Hematopoietic multipotent progenitor cell treated with erythropoietin and hydrocortisone succinate and interleukin-3 and kit ligand, for 17 days (in vitro differentiated cells): ENCODE measurements around the gene GRM6.

ENCODE experiments used
- DNase-seq: peaks from one replicate; pipeline ENCODE4 v3.0.0-alpha.2; 2015; ENCODE audit warnings: low spot score

The GRM6 gene

DNA sequence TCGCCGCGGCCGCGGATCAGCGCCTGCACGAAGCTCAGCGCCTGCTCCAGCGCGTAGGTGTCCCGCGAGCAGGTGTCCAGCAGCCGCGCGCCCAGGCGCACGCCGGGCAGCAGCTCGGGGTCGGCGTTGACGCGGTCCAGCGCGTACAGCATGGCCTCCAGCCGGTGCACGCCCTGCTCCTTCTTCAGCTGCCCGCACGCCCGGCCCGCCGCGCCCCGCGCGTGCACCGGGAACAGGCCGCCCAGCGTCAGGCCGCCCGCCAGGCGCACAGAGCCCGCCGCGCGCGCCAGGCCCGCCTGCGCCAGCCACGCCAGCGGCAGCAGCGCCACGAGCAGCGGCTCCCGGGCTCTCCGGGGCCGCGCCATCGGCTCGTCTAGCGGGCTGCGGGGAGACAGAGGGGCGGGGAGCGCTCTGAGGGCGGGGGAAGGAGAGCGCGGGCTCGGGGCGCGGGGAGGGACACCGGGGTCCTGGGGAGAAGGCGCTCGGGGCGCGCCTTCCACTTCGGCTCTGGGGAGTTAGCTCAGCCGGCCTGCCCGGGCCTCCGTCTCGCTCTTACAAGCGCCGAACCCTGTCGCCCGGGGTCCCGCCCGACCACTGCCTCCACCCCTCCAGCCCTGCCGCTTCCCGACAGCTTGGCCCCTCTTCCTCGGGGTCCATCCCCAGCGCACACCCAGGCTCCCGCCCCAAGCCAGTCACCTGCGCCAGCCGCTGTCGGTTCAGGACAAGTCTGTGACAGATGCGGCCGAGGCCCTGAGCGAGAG is at the start of gene GRM6:
Gene GRM6 (minus strand): TSS at position 741 of the 761 bp plus-strand sequence. CDS start 376 bp downstream, at position 365.
- no peak for DNase-seq

DNA sequence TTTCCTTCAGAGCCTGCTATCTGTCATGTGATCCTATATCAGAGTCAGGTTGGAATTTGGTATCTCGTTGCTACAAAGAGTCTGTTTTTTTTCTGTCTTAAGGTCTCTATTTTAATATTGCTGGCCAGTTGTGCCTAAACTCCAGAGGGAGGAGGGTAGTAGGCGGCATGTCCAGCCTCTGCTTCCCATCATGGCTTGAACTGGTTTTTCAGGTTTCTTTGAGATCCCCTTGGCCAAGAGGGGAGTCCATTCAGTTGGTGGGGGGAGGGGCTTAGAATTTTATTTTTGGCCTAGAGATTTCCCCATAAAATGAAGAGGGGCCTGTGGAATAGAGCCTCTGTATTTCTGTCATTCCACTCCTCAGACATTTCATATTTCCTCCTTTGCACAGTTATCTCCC is 49.6 kb upstream of the GRM6 start:
- no peak for DNase-seq

DNA sequence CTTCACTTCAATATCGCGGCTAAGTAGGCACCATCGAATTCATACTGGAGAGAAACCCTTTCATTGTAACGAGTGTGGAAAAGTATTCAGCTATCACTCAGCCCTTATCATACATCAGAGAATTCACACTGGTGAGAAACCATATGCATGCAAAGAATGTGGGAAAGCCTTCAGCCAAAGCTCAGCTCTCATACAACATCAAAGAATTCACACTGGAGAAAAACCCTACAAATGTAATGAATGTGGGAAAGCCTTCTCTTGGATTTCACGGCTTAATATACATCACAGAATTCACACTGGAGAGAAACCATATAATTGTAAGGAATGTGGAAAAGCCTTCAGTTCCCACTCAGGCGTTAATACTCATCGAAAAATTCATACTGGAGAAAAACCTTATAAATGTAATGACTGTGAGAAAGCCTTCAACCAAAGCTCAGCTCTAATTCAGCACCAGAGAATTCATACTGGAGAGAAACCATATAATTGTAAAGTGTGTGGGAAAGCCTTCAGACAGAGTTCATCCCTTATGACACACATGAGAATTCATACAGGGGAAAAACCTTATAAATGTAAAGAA is 38.0 kb upstream of the GRM6 start:
- no peak for DNase-seq

DNA sequence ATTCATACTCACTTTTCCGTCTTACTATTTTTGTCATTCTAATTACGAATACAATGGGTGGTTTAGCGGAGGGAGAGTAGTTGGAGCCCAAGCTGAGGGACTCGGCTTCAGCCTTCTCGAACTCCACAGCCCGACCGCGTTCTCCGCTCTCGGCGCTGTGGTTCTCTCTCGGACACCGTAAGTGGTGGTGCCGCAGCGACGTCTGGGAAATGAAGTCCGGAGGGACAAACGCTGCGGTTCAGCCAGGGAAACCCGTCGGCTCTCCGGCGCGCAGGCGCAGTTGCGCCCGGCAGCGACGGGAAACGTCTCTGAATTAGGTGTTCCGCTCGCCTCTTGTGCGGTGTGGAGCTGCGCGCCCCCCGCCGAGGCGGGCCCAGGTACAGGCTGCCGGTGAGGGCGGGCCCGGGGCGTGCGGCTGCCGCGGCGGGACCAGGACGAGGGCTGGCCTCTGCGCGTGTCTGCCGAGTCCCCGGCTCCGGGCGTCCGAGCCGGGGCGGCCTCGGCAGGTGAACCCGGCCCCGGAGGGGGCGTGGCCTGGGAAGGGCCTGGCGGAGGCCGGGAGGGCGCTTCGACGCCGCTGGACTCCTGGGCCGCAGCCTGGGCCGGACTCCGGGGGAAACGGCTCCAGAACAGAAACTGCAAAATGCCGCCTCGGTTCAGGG is 28.5 kb upstream of the GRM6 start, which contains the start of gene ZNF879:
Gene ZNF879 (plus strand): TSS at position 277 of the 662 bp plus-strand sequence. CDS start 1,201 bp downstream, outside the sequence.
- DNase-seq: no peak

DNA sequence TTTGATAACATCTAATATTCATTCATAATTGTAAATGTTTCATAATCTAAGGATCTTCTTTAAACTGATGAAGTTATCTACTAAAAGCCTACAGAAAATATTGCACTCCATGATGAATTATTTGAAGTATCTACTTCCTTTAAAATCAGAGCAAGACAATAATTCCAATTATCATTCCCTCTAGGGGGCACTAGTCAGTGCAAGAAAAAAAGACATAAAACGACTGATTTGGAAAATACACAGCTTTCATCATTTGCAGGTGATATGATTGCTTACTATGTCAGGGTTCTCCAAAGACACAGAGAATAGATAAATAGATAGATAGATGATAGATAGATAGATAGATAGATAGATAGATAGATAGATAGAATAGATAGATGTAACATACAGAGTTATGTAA is 13.5 kb upstream of the GRM6 start:
- no peak for DNase-seq

DNA sequence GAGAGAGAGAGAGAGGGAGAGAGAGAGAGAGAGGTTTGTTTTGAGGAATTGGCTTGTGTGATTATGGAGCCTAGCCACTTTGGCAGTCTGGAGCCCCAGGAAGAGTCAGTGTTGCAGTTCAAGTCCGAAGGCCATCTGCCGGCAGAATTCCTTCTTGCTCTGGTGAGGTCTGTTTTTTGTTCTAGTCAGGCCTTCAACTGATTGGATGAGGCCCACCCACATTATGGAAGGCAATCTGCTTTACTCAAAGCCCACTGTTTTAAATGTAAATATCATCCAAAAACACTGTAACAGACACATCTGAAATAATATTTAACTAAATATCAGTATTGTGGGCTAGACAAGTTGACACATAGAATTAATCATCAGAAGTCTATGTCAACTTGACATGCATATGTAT is 11.4 kb upstream of the GRM6 start:
- no peak for DNase-seq

DNA sequence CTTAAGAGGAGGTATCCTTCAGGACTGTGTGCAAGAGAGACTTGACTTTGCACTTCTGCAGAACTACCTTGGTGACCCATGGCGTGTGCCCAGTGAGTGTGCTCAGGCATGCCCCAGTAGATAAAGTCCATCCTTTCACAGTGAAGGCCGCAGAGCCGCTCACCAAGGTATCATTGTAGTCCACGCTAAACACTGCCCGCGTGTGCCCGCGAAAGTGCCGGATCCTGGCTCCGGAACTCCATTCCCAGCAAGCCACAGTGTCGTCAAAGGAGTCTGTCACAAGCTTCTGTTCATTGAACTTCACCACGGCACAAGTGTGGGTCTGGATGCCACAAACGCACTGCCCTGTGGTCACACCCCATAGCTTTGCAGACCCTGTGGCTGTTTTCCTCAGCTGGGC is 3.3 kb upstream of the GRM6 start:
- no peak for DNase-seq

DNA sequence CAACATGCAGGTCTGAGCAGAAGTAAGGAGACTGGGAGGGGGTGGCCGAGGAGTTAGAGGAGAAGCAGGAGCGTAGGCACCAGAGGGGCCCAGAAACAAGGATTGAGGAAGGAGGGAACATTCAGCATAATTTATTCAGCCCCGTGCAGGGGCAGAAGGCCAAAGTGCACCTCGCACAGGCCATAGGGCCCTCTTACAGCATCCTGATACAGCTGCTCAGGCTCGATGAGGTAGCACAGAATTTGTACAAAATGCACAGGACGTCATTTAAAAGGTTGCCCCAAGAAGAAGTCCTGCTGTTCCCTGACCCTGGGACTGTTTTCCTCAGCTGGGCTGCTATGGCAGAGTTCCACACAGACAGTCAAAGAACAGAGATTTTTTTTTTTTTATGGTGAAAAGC is 2.1 kb upstream of the GRM6 start:
- DNase-seq: no peak

DNA sequence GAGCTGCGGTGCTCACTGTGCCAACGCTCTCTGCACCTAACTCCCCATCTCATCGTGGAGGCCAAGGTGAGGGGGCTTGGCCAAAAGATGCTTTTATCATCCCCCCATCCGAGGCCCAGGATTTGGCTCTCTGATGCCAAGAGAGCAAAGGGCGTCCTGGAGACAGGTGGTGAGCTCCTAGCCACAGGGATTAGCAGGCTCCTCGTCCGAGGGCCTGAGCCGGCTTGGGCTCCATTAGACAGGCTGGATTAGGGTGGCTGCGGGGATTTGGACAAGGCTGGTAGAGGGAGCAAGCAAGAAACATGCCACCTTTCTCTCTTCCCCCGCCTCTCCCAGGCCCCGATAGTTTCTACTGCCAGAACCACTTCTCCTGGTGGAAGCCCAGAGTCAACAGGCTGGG is 1.0 kb upstream of the GRM6 start:
- DNase-seq: no peak

DNA sequence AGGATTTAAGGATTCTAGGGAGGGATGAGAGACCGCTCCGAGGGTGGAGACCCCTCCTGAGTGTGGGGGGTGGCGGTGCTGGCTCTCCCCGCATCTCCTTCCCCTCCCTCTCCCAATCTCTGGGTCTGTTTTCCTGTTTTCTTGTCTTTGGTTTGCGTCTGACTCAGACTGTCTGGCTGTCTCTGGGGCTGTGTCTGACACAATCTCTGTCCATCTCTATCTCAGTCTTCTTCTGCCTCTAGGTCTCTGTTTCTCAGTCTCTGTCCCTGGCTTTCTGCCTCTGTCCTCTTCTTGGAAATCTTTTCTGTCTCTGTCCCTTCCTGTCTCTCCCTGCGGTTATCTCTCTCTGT is 196 bp upstream of the GRM6 start:
- DNase-seq: no peak

DNA sequence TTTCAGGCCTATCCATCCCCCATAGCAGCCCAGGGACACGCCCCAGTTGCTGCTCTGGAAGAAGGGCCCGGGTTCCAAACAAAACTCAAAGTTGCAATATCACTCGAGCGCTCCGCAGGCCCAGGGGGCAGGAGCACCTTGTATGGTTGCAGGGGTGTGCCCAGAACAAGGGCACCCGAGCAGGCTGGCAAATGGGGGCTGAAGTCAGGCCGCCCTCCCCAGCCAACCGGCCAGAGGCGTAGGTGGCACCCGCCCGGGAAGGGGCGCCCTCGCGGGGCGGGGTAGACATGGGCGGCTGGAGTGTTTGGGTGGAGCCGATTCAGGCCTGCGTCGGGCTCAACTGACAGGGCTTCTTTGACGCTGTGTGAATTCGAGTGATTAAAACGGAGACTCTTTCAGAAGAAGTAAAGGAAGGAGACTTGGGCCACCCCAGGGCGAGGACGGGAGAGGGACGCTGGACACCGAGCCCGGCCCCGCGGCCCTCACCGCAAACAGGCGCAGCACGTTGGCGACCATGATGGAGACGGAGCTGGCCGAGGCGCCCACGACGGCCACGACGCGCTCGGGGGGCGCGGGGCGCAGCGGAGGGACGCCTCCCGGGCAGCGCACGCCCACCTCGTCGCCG is 1.1 kb downstream of the GRM6 start:
- DNase-seq: no peak

DNA sequence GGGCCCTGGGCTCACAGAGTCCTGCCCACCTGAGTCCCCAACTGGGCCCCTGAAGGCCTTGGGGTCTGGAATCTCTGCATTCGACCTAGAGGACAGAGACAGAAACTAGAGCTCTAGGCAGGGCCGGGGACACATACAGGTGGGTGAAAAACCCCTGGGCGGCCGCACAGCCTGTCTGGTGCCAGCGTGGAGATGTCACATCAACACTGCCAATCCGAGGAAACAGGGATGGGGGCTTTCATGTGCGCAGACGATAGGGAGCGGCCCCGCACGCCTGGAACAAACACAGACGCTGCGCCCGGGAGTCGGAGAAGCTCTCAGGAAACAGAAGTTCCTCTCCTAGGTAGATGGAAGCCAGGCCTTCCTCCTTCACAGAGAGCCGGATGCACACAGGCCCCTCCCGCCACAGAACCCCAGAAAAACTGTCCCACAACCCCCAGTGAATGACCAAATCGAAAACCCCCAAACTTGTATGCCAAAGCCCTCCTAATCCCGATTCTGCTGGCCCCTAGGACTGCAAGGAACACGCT is 1.8 kb downstream of the GRM6 start:
- no peak for DNase-seq

DNA sequence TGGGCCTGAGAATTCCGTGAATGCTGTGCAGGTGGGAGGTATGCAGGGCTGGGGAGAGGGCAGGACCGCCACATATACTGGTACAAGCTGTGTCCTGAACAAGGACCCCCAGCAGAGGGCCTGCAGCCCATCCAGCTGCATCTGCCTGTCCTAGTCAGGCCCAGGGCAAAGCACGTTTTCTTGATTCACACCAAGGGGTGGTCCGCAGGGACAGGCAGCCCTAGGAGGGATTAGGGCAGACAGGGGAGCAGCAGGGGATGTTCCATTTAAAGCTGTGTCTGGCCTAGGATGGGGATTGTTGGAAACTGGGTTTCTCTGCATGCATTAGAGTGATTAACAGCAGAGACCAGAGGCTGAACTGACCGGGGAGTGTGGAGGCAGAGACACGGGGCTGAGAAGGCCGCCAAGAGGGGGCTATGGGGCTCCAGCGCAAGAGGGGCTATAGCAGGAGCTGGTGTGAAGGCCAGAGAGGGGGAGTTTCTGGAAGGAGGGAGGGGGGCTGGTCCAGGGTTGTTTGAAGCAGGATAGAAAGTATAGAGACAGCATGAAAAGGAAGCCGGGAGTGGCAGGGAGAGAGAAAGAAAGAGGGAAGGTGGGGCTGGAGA is 2.7 kb downstream of the GRM6 start:
- DNase-seq: no peak

DNA sequence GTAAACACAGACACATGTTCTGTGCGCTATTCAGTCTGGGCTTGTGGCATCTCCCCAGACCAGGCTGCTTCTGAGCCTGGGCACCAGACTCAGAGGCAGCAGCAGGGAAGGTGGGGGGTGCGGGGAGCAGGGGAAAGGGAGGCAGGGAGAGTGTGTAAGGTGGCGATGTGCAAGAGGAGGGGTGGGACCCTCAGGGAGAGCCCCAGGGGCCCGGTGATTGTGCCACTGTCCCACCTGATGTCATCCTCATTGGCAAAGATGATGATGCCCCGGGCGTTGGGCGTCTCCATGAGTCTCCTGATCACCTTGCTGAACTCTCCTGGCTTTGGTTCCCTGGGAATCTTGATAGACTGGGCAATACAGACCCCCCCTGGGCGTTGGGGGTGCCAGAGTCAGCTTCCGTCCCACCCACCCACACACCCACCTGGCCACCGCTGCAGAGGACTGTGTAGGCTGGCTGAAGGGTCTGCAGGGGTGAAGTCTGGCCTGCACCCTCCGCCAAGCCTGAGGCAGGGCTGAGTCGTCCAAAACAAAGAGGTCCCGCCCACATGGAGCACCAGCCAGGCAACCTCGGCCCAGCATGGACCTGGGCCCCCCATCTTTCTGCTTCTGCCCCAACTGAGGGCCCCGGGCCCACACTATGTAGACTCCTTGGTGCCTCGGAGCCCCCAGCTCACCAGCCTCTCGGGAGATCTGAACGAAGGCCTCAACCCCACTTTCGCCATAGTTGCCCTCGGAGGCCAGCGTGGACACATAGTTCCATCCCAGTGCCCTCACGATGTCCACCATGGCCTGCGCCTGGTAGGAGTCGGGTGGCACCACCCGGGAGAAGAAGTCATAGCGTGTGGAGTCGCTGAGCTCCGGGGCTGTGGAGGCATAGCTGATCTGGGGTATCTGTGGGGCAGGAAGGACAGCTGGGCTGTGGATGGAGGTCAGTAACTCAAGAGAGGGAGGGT is 3.7 kb downstream of the GRM6 start:
- no peak for DNase-seq

DNA sequence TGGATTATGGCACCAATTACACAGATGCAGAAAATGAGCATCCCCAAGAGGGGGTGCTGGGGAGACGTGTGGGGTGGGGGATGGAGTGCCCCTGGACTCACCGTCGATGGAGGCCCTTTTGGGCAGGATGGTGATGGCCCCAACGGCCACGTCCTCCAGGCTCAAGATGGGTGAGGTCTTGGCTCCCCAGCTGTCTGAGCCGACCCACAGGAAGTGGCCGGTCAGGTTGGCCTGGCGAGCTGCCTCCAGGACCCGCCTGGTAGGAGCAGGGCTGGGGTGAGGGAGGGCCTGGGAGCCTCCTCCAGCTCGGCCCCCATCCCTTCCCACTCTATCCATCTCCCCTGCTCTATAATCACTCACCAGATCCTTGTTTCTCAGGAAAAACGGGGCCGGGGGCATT is 4.6 kb downstream of the GRM6 start:
- no peak for DNase-seq

DNA sequence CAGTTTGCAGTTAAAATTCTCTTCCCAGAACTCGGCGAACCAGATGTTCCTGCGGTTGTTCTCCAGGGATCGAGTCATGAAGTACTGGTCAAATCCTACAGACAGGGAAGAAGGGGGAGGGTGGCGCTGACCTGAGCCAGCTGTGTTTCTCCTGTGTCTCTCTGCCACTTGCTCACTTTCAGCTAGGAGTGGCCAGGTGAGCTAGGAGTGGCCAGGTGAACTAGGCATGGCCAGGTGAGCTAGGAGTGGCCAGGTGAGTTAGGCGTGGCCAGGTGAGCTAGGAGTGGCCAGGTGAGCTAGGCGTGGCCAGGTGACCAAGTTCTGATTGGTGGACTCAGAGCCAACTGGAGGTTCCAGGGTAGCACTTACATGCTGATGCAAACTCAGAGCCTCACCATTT is 5.8 kb downstream of the GRM6 start:
- DNase-seq: no peak

DNA sequence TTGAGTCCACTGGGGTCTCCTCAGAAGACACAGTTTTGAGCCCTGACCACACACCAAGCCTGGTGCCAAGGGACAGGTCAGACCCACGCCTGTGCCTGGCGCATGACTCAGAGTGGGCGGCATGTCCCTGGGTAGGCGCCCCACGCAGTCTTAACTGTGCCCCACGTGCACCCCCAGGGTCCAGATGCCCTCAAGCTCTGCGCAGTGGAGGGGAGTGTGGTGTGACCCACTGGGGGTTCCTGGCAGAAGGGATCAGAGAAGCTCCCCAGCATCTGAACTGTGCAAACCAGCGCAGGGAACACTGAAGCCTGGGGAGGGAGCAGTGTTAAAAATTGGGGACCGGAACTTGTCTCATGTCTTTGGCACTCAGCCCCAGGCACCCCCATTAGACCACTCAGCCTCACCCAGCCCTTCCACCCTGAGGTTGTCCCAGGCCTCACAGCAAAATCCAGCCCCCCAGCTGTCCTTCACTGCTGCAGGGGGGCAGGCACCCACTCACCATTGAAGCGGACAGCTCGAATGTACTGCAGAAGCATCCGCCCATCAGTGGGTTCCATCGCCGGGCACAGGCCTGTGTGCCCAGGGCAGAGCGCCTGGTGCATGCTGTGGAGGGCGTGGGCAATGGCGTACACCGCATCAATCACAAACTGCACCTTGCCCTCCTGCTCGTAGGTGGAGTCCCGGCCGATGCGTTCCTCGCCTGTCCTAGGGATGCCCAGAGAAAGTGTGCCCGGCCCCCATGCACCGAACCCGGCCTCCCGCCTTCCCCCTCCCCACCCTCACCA is 6.5 kb downstream of the GRM6 start:
- no peak for DNase-seq

DNA sequence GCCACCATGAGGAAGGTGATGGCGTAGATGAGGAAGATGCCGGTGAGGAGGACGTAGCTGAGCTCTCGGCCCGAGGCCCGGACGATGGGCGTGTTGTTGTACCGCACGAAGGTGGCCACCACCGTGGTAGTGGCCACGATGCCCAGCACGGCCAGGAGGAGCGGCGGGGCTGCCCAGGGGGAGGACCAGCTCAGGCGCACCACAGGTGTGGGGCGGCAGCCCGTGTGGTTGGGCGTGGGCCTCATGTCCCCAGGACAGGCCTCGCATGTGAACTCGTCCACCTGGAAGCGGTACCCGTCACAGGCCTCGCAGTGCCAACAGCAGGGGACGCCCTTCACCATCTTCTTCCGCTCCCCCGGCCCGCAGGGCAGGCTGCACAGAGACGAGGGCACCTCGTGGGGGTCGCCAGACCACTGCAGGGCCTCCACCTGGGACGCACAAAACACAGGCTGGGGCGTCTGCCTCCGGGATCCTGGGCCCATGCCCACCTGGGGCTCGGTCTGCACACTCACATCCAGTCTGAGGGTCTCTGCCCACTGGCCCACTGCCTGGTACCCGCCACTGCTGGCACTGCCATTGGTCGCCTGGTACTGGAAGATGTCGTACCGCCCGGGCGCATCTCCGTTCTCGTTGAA is 8.7 kb downstream of the GRM6 start:
- DNase-seq: no peak

DNA sequence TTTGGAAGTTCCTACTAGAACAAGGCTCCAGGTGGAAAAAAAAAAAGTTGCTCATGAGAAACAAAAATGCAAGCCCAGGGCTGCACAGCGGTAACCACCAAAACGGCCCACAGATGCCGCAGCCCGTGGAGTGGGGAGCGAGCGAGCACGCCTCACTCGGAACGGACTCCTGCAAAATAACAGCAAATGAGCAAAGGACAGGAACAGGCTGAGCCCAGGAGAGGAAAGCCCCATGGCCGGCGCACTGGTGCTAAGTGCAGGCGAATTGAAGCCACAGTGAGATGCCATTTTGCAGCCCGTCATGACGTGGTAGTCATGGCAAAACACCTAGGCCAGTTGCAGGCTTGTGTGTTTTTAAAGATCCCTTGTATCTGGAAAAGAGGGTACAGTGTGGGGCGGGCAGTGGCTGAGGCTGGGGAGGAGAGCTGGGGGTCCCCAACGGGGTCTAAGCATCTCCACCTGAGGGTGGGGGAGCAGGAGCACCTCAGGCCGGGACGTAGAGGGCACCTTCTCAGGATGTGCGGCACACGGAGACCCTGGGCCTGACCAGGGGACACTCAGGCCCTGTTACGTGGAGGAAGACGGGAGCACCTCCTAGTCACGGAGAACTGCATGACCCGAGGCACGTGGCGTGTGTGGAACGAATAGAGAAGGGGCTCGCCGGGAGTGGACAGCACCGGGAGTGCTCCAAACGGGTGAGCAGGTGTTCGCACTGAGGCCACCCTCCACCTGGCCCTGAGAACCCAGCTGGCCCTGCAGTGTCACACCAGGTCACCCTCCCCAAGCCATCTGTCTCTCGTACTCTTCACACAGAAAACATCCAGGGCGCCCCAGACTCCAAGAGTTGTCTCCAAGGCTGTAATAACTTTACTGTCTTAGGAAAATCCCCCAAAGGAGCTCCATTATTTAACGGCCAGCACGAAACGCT is 10.7 kb downstream of the GRM6 start:
- no peak for DNase-seq
